K562 (cell line): ENCODE data around the gene NPAS3.

ENCODE experiments used
- ARHGAP35 ChIP-seq: fragments of 450-650 bp; IDR thresholded peaks from 2 replicates; pipeline ENCODE4 v1.6.1; 2018; ENCODE audit not compliant: partially characterized antibody
- CBX8 ChIP-seq: fragments of 200-600 bp; sonication (generic); IDR thresholded peaks from 2 replicates; pipeline ENCODE4 v1.6.1; 2012; ENCODE audit warnings: borderline replicate concordance, mixed run types, low read depth, mild to moderate bottlenecking, moderate library complexity, mixed read lengths, low read length, control low read depth, inconsistent platforms; ENCODE audit not compliant: poor library complexity, severe bottlenecking; ENCODE audit errors: extremely low read depth
- NCOA1 ChIP-seq: fragments of 450-650 bp; IDR thresholded peaks from 2 replicates; pipeline ENCODE4 v1.6.1; 2016; ENCODE audit warnings: low read depth
- PHF20 ChIP-seq: fragments of 450-650 bp; IDR thresholded peaks from 2 replicates; pipeline ENCODE4 v1.6.1; 2018; ENCODE audit not compliant: partially characterized antibody
- SRSF7 ChIP-seq: fragments of 200-400 bp; formaldehyde crosslinking; optimal IDR thresholded peaks from 2 replicates; pipeline ENCODE3; 2017; ENCODE audit warnings: mild to moderate bottlenecking, low read depth, low read length
- ZNF589 ChIP-seq: fragments of 200-800 bp; sonication (Bioruptor generic); IDR thresholded peaks from 2 replicates; pipeline ENCODE4 v1.6.1; 2016; ENCODE audit warnings: low read depth, missing genetic modification characterization, missing compliant biosample characterization
- TF ChIP-seq, protein P1 (sequence below), 3 experiments: IDR thresholded peaks in 2 of 3; conservative IDR thresholded peaks in 1 of 3; 2 replicates each; pipeline ENCODE4 v1.5.1; 2011 to 2012; ENCODE audit warnings: low read length in 3 of 3, mild to moderate bottlenecking in 3 of 3, control low read depth in 2 of 3, improper control_type of control experiment in 1 of 3, inconsistent platforms in 1 of 3, low read depth in 1 of 3, mixed read lengths in 1 of 3, moderate library complexity in 1 of 3; ENCODE audit not compliant: insufficient read depth in 2 of 3

- TF ChIP-seq PHF20 = no peak
- TF ChIP-seq ZNF589 (CRISPR knock-in tag) = no peak
- no peak for TF ChIP-seq NCOA1
- no peak for TF ChIP-seq CBX8
- TF ChIP-seq SRSF7 = no peak
- TF ChIP-seq ARHGAP35 = no peak
- TF ChIP-seq, protein P1, sequence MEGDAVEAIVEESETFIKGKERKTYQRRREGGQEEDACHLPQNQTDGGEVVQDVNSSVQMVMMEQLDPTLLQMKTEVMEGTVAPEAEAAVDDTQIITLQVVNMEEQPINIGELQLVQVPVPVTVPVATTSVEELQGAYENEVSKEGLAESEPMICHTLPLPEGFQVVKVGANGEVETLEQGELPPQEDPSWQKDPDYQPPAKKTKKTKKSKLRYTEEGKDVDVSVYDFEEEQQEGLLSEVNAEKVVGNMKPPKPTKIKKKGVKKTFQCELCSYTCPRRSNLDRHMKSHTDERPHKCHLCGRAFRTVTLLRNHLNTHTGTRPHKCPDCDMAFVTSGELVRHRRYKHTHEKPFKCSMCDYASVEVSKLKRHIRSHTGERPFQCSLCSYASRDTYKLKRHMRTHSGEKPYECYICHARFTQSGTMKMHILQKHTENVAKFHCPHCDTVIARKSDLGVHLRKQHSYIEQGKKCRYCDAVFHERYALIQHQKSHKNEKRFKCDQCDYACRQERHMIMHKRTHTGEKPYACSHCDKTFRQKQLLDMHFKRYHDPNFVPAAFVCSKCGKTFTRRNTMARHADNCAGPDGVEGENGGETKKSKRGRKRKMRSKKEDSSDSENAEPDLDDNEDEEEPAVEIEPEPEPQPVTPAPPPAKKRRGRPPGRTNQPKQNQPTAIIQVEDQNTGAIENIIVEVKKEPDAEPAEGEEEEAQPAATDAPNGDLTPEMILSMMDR (IDR thresholded peaks at IDR 0.05 in 2 of 3, conservative IDR thresholded peaks at IDR 0.05 in 1 of 3; ENCODE audit: insufficient read depth in 2 of 3, low read depth in 1 of 3, low read length in 3 of 3) = no peak
Measured at GRCh38 chr14:33257796-33258195, 319.1 kb downstream of the NPAS3 start.
